Heart right ventricle (tissue), 16 donors: ENCODE data around the gene ARAP1. TPM values are rescaled to one million over a fixed set of nuclear protein-coding genes. Genes with fewer than 3 reads are reported as not detected.
A peak's percentile ranks its signal among the peaks of the same experiment; 100 is the strongest.

Source experiments
- ATAC-seq, 8 donors: fragments of 200-7000 bp; cut with Tn5 transposase; one replicate each; pipeline ENCODE4 v1.9.1; 2020; ENCODE audit warnings: mild to moderate bottlenecking in 8 of 8, moderate library complexity in 8 of 8, moderate number of reproducible peaks in 1 of 8
- DNase-seq, 2 donors: peaks; one replicate each; pipeline ENCODE4 v3.0.0-alpha.2; 2020
- H3K27ac ChIP-seq, 10 donors: fragments of 200-600 bp; sonication (generic) in 2 of 10; one replicate each; pipeline versions ENCODE4 v1.5.0 to v1.8.0; 2020 to 2022; ENCODE audit warnings: mild to moderate bottlenecking in 3 of 10
- H3K27me3 ChIP-seq, 7 donors: fragments of 200-600 bp; one replicate each; pipeline ENCODE4 v1.8.0; 2021 to 2022; ENCODE audit warnings: mild to moderate bottlenecking in 2 of 7
- H3K36me3 ChIP-seq, 9 donors: fragments of 200-600 bp; sonication (generic) in 1 of 9; one replicate each; pipeline versions ENCODE4 v1.5.0 to v1.8.0; 2020 to 2022; ENCODE audit warnings: mild to moderate bottlenecking in 2 of 9
- H3K4me1 ChIP-seq, 9 donors: fragments of 200-600 bp; sonication (generic) in 1 of 9; one replicate each; pipeline versions ENCODE4 v1.5.0 to v1.8.0; 2020 to 2022; ENCODE audit warnings: mild to moderate bottlenecking in 4 of 9
- H3K4me3 ChIP-seq, 10 donors: fragments of 200-600 bp; sonication (generic) in 2 of 10; one replicate each; pipeline versions ENCODE4 v1.5.0 to v1.8.0; 2020 to 2022; ENCODE audit warnings: mild to moderate bottlenecking in 7 of 10, moderate library complexity in 2 of 10
- H3K9me3 ChIP-seq, 11 donors: fragments of 200-600 bp in 10 of 11; sonication (generic) in 2 of 11; one replicate each; pipeline versions ENCODE4 v1.5.0 to v1.8.0; 2013 to 2022; ENCODE audit warnings: mild to moderate bottlenecking in 2 of 11, control low read depth in 1 of 11, moderate library complexity in 1 of 11
- WGBS, 2 donors: extraction: QIAGEN DNeasy Blood & Tissue Kit; methylation state at CpG; one replicate each; pipeline ENCODE4 v1.1.7; 2013; ENCODE audit warnings: inconsistent platforms in 1 of 2; 5-methylcytosine and 5-hydroxymethylcytosine counted together
- intact Hi-C, 10 donors: fragments of 100-400 bp; cut with DNase I; formaldehyde crosslinking; loops; one replicate each; pipeline versions ENCODE4 v1.11.1 to v1.14.2; 2022
- polyA plus RNA-seq, 2 donors: library from polyadenylated mRNA; stranded (reverse); fragments of 200-250 nt; gene quantifications; one replicate each; pipeline ENCODE4 v1.2.3, GENCODE V29; 2013
- total RNA-seq, 10 donors: library from RNA; stranded (reverse); fragmentation: NEBNext Ultra II Directional in 3 of 10; extraction: Animal tissue kit (Norgen Biotek cat#: 25700) in 3 of 10; gene quantifications; one replicate each; pipeline versions ENCODE4 v1.2.1 to v1.2.4, GENCODE V29; 2021 to 2023
- TF ChIP-seq, protein P1 (sequence below), 9 donors: fragments of 200-600 bp; sonication (generic) in 2 of 9; IDR thresholded peaks; one replicate each; pipeline versions ENCODE4 v1.5.0 to v1.8.0; 2021 to 2022; ENCODE audit warnings: antibody characterized with exemption in 9 of 9, mild to moderate bottlenecking in 5 of 9, moderate library complexity in 1 of 9
- donor health status: Arrhythmogenic right ventricular cardiomyopathy.
- donor health status: ischemic (EF 13 %, LVEDD 7.1; RV severe dilation, severe dysfunction).
- donor health status: healthy with polysubstance abuse.
- donor health status: DM: no; HTN: yes; CAD: no.
- donor health status: DM: no; HTN: no; CAD: no.
- donor health status: ischemic (EF 25% LVEDD 6.9; RV normal size, moderate dysfunction).
- donor health status: ischemic (EF 25% LVEDD 5.7; RV mildly dilated, moderate dysfunction).
- donor health status: healthy.
- donor health status: DM: yes; HTN: yes; CAD: no.
- donor health status: Ischemic cardiomyopathy.
- donor health status: ischemic (EF 35%, LVEDD 5.7; RV mildly dilated, moderate dysfunction).
- donor health status: nonischemic (EF 11% LVEDD 7.7; RV severe dilation, severe dysfunction).
- donor health status: DM: yes; HTN: yes; CAD: no.
- donor health status: PGD.
- donor health status: ischemic (EF 29% LVEDD 5.4; RV normal size, mild dysfunction).
- donor health status: nonischemic (EF 23%, LVEDD 6.1; RV moderate dilation, normal function).

The ARAP1 gene
- total and polyA plus RNA-seq, 12 donors = 30.4 to 68.3 (median 40.8) TPM

DNA sequence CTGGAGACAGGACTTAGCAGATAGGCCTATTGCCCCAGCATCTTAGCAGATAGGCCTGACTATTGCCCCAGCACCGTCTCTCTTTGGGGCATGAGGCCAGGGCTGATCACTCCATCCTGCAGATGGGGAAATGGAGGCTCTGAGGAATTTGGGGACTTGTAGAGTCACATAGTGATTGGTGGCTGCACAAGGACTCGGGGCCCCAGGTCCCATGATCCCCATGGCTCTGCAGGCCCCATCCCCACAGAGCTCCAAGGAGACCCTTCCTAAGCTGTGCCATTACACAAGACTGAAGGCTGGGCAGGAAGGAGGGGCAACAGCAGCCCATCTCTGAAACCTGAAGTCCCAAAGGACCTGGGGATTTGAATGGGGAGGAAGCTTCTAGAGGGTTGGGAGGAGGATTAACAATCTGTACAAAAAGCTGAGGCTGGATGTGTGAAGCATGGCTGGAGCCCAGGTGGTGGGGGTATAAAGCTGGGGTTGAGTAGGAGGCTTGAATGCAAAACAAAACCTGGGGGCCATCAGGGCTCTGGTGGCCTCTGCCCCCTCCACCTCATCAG, 1.6 kb downstream of the ARAP1 start:
- H3K27ac ChIP-seq = no peak overlapping the region

DNA sequence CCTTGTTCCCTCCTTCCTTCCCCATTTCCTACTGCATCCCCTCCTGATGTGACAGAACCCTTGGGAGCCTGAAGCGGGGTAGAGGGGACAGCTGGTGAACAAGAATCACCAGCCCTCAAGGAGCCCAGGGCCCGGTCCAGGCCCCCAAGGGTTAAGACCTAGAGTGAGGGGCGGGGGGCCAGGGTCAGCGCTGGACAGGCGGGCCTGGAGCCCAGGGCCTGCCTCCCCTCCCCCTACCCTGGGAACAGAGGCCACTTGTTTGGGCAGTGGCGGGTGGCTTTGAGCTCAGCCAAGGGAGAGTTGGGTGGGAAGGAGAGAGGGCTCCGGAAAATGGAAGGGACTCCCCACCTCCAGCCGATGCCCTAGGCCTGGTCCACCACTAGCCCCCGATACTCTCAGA, 2.1 kb downstream of the ARAP1 start:
- no peaks in the 10 kb centered on the region for H3K27me3 ChIP-seq
- 77 to 82% methylated on average over 8 to 9 of the region's 9 CpGs for WGBS, 2 donors
- H3K4me3 ChIP-seq = no peak overlapping the region
- H3K9me3 ChIP-seq = no peaks in the 10 kb centered on the region
- intact Hi-C loops = no loop called here
- peaks cover 4 to 36% (median 22%) of the 10 kb centered on the region in 9 donors for H3K4me1 ChIP-seq
- ATAC-seq = no peak
- H3K27ac ChIP-seq = no peak overlapping the region
- DNase-seq = no peak
- TF ChIP-seq, protein P1, sequence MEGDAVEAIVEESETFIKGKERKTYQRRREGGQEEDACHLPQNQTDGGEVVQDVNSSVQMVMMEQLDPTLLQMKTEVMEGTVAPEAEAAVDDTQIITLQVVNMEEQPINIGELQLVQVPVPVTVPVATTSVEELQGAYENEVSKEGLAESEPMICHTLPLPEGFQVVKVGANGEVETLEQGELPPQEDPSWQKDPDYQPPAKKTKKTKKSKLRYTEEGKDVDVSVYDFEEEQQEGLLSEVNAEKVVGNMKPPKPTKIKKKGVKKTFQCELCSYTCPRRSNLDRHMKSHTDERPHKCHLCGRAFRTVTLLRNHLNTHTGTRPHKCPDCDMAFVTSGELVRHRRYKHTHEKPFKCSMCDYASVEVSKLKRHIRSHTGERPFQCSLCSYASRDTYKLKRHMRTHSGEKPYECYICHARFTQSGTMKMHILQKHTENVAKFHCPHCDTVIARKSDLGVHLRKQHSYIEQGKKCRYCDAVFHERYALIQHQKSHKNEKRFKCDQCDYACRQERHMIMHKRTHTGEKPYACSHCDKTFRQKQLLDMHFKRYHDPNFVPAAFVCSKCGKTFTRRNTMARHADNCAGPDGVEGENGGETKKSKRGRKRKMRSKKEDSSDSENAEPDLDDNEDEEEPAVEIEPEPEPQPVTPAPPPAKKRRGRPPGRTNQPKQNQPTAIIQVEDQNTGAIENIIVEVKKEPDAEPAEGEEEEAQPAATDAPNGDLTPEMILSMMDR (IDR thresholded peaks at IDR 0.05) = no peak
- no peaks in the 10 kb centered on the region for H3K36me3 ChIP-seq

More for the DNA sequence above, 1.6 kb downstream of the ARAP1 start:
- no peak for ATAC-seq
- TF ChIP-seq, protein P1 (IDR thresholded peaks at IDR 0.05) = no peak
- no peak for DNase-seq
- Histone ChIP-seq H3K27me3 (no peaks in the 10 kb centered on the region), H3K9me3 (no peaks in the 10 kb centered on the region), H3K4me1 (peaks cover 4 to 36% (median 22%) of the 10 kb centered on the region in 9 donors), H3K4me3 (peak overlapping the region in 1 of 10 donors; percentile 88), H3K36me3 (no peaks in the 10 kb centered on the region)
- WGBS, 2 donors = 83 to 84% methylated on average over 2 of the region's 2 CpGs
- intact Hi-C loops = no loop called here

DNA sequence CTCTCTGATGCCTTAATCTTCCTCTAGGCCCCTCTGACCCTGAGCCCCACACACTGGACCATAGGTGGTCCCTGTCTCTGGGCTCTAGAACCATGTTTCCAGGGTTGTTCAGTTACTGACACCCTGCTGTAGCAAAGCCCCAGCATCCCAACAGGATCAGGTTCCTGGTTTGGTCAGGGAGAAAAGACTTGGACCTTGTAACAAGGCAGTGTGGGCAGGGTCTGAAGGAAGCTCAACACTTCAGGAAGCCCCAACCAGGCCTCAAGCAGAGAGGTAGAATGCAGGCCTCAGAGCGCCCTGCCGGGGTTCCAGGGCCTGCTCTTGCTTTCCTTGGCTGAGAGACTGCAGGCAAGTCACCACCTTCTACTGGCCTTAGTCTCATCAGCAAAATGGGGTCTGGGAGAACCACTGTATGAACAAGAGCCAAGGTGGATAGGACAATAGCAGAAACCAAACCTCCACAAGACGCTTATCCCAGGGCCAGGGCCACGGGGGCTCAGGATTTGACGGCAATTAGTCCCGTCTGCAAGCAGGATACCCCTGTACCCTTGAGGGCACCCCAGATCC, 4.8 kb downstream of the ARAP1 start:
- H3K9me3 ChIP-seq = no peaks in the 10 kb centered on the region
- H3K27ac ChIP-seq = no peak overlapping the region
- intact Hi-C loops = no loop called here
- DNase-seq (no peak), ATAC-seq (no peak)
- WGBS, 2 donors = 94 to 96% methylated on average over 6 of the region's 6 CpGs
- TF ChIP-seq, protein P1 (IDR thresholded peaks at IDR 0.05) = no peak
- no peaks in the 10 kb centered on the region for H3K27me3 ChIP-seq
- H3K4me1 ChIP-seq = peaks cover 0 to 49% (median 21%) of the 10 kb centered on the region in 9 donors
- no peaks in the 10 kb centered on the region for H3K36me3 ChIP-seq
- H3K4me3 ChIP-seq = no peak overlapping the region

DNA sequence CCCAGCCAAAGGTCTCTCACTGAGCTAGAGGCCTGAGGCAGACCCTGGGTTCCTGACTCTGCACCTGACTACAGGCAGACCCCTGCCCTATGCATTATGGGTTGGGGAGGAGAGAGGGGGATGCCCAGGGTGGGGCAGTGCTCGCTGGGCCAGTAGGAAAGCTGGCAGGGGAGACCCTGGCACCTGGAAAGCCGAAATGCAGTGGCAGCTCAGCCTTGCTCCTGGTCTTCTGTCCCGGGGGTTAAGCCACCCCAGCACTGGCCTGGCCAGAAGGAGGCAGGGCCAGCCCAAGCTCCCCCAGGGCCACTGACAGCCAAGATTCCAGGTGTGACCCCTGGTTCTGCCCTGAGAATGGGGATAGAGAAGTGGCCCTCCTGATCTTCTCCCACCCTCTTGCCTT, 5.4 kb downstream of the ARAP1 start:
- no peak for DNase-seq
- no peak for ATAC-seq
- TF ChIP-seq, protein P1 (IDR thresholded peaks at IDR 0.05) = no peak
- Histone ChIP-seq H3K36me3 (no peaks in the 10 kb centered on the region), H3K4me1 (peaks cover 0 to 51% (median 22%) of the 10 kb centered on the region in 9 donors), H3K27me3 (no peaks in the 10 kb centered on the region), H3K9me3 (no peaks in the 10 kb centered on the region), H3K27ac (no peak overlapping the region), H3K4me3 (no peak overlapping the region)
- 80 to 88% methylated on average over 3 of the region's 3 CpGs for WGBS, 2 donors
- intact Hi-C loops = no loop called here
